GM23338 (cell line): Measurements from ENCODE around the gene LEP. TPM values are rescaled to one million over a fixed set of nuclear protein-coding genes. Genes with fewer than 3 reads are reported as not detected.

Source experiments
- ATAC-seq: fragments of 200-7000 bp; cut with Tn5 transposase; 3 replicates; pipeline ENCODE4 v1.9.1; 2020
- DNase-seq: peaks from one replicate; pipeline ENCODE4 v3.0.0-alpha.2; 2015; ENCODE audit warnings: low spot score
- H2AFZ ChIP-seq: fragments of 200-600 bp; sonication (generic); 2 replicates; pipeline ENCODE4 v1.8.0; 2016; ENCODE audit warnings: antibody characterized with exemption, mild to moderate bottlenecking, moderate library complexity
- H3F3A ChIP-seq: fragments of 200-600 bp; sonication (generic); replicated peaks from 2 replicates; pipeline ENCODE4 v1.8.0; 2017; ENCODE audit warnings: antibody characterized with exemption, mixed run types, low read depth
- H3K27ac ChIP-seq: fragments of 200-600 bp; sonication (generic); 2 replicates; pipeline ENCODE4 v1.6.1; 2016; ENCODE audit warnings: low read depth
- H3K27me3 ChIP-seq: fragments of 200-600 bp; sonication (generic); 2 replicates; pipeline ENCODE4 v1.8.0; 2016; ENCODE audit warnings: mild to moderate bottlenecking, mixed run types, moderate library complexity; ENCODE audit not compliant: insufficient read depth
- H3K36me3 ChIP-seq: fragments of 200-600 bp; sonication (generic); 2 replicates; pipeline ENCODE4 v1.8.0; 2016; ENCODE audit warnings: mild to moderate bottlenecking; ENCODE audit not compliant: insufficient read depth
- H3K4me1 ChIP-seq: fragments of 200-600 bp; sonication (generic); 2 replicates; pipeline ENCODE4 v1.8.0; 2016; ENCODE audit warnings: mild to moderate bottlenecking, moderate library complexity; ENCODE audit not compliant: insufficient read depth
- H3K4me2 ChIP-seq: fragments of 200-600 bp; sonication (generic); 2 replicates; pipeline ENCODE4 v1.7.1; 2017; ENCODE audit warnings: mixed run types
- H3K4me3 ChIP-seq: fragments of 200-600 bp; sonication (generic); 2 replicates; pipeline ENCODE4 v1.6.1; 2016; ENCODE audit warnings: mixed run types
- H3K79me2 ChIP-seq: fragments of 200-600 bp; sonication (generic); replicated peaks from 2 replicates; pipeline ENCODE4 v1.8.0; 2017; ENCODE audit warnings: mild to moderate bottlenecking; ENCODE audit not compliant: insufficient read depth
- H3K9me2 ChIP-seq: fragments of 200-600 bp; sonication (generic); 2 replicates; pipeline ENCODE4 v1.8.0; 2017; ENCODE audit not compliant: insufficient read depth
- H4K20me1 ChIP-seq: fragments of 200-600 bp; sonication (generic); replicated peaks from 2 replicates; pipeline ENCODE4 v1.8.0; 2017; ENCODE audit warnings: mild to moderate bottlenecking; ENCODE audit not compliant: insufficient read depth
- H3K27ac Mint-ChIP-seq: 2 replicates; pipeline ENCODE4 v1.8.0; 2020; ENCODE audit warnings: inconsistent platforms, mild to moderate bottlenecking, moderate library complexity, mixed read lengths
- H3K27me3 Mint-ChIP-seq: 3 replicates; pipeline ENCODE4 v1.8.0; 2022; ENCODE audit warnings: low read depth, mild to moderate bottlenecking, moderate library complexity, mixed read lengths, inconsistent platforms; ENCODE audit not compliant: insufficient read depth, poor library complexity
- H3K36me3 Mint-ChIP-seq: 3 replicates; pipeline ENCODE4 v1.8.0; 2021; ENCODE audit warnings: low read depth, mild to moderate bottlenecking, inconsistent platforms, moderate library complexity, mixed read lengths
- H3K4me1 Mint-ChIP-seq: 3 replicates; pipeline ENCODE4 v1.8.0; 2020; ENCODE audit warnings: mild to moderate bottlenecking, inconsistent platforms, mixed read lengths
- H3K4me3 Mint-ChIP-seq: 3 replicates; pipeline ENCODE4 v1.8.0; 2021; ENCODE audit warnings: moderate library complexity, mild to moderate bottlenecking, inconsistent platforms, mixed read lengths
- H3K9me3 Mint-ChIP-seq: 3 replicates; pipeline ENCODE4 v1.8.0; 2020; ENCODE audit warnings: moderate library complexity, mild to moderate bottlenecking, inconsistent platforms, mixed read lengths
- CREB1 ChIP-seq: fragments of 250-450 bp; sonication (Bioruptor Pico); IDR thresholded peaks from 2 replicates; pipeline ENCODE4 v1.5.0; 2020; ENCODE audit warnings: low read depth, mild to moderate bottlenecking, moderate library complexity
- CTCF ChIP-seq, 2 experiments: fragments of 200-600 bp in 1 of 2; sonication (generic) in 1 of 2; conservative IDR thresholded peaks; 2 replicates each; pipeline versions ENCODE4 v1.5.1 to v1.6.1; 2016 to 2017; ENCODE audit warnings: antibody characterized with exemption in 2 of 2, low read depth in 2 of 2, mild to moderate bottlenecking in 2 of 2, moderate library complexity in 1 of 2
- EZH2phosphoT487 ChIP-seq: fragments of 200-600 bp; sonication (generic); IDR thresholded peaks from one replicate; pipeline ENCODE4 v1.8.1; 2018; ENCODE audit warnings: antibody characterized with exemption; ENCODE audit not compliant: unreplicated experiment
- JUNB ChIP-seq: IDR thresholded peaks from one replicate; pipeline ENCODE4 v1.6.1; 2016; ENCODE audit warnings: antibody characterized with exemption; ENCODE audit not compliant: unreplicated experiment
- NANOG ChIP-seq: IDR thresholded peaks from 2 replicates; pipeline ENCODE4 v1.6.1; 2016; ENCODE audit warnings: antibody characterized with exemption, borderline replicate concordance
- POLR2AphosphoS5 ChIP-seq: IDR thresholded peaks from 2 replicates; pipeline ENCODE4 v1.6.1; 2016; ENCODE audit warnings: antibody characterized with exemption, low read depth
- REST ChIP-seq: IDR thresholded peaks from one replicate; pipeline ENCODE4 v1.6.1; 2018; ENCODE audit warnings: antibody characterized with exemption; ENCODE audit not compliant: unreplicated experiment
- ZNF114 ChIP-seq: fragments of 250-450 bp; sonication (Bioruptor Pico); IDR thresholded peaks from 2 replicates; pipeline ENCODE4 v1.5.0; 2020; ENCODE audit warnings: mild to moderate bottlenecking, moderate library complexity
- ZNF331 ChIP-seq: fragments of 250-450 bp; sonication (Bioruptor Pico); IDR thresholded peaks from 2 replicates; pipeline ENCODE4 v1.5.0; 2020; ENCODE audit warnings: low read depth, mild to moderate bottlenecking, moderate library complexity
- polyA plus RNA-seq: library from polyadenylated mRNA; unstranded; fragments of >200 nt; fragmentation: Nextera tagmentation; extraction: Ambion mirVana; gene quantifications from 2 replicates; pipeline ENCODE4 v1.2.1, GENCODE V29; 2016
- total RNA-seq: library from RNA; depleted of rRNA; stranded (reverse); fragments of >200 nt; shearing (Covaris generic); gene quantifications from 2 replicates; pipeline ENCODE4 v1.2.3, GENCODE V29; 2014

LEP gene
- total and polyA plus RNA-seq, 2 experiments from 2014 or later, result not detected

- TF ChIP-seq REST (no peak), ZNF331 (CRISPR knock-in tag) (no peak), POLR2AphosphoS5 (no peak), CREB1 (CRISPR knock-in tag) (no peak), CTCF (conservative IDR thresholded peaks at IDR 0.05; ENCODE audit: low read depth in 2 of 2) (no peak), NANOG (no peak), JUNB (no peak), EZH2phosphoT487 (no peak)
These were observed 40.7 kb upstream of the LEP start (continued) for GRCh38 chr7:128200376-128200775.

- Histone ChIP-seq H3K79me2 (no peaks in the 10 kb centered on the region), H3K4me1 (peaks cover 14% of the 10 kb centered on the region), H3K4me3 (peak overlapping the region; percentile 82), H3K27me3 (peaks cover 60% of the 10 kb centered on the region), H3K27ac (no peak overlapping the region), H3K9me2 (0 out of 2 replicates have a peak, but pooled peaks cover 3% of the 10 kb centered on the region), H3F3A (0 out of 2 replicates have a peak, but pooled peaks cover 3% of the 10 kb centered on the region), H3K4me2 (peak overlapping the region; percentile 90), H2AFZ (peak overlapping the region; percentile 98), H4K20me1 (no peaks in the 10 kb centered on the region), H3K36me3 (no peaks in the 10 kb centered on the region)
- peak; percentile 89 for ATAC-seq
- Mint-ChIP-seq H3K27me3 (peaks cover 40% of the 10 kb centered on the region), H3K4me3 (peak overlapping the region; percentile 71), H3K9me3 (no peaks in the 10 kb centered on the region; the same call in 2 of the 3 replicates), H3K36me3 (no peaks in the 10 kb centered on the region; the same call in 1 of the 3 replicates), H3K27ac (no peak overlapping the region), H3K4me1 (peaks cover 18% of the 10 kb centered on the region)
- peak; percentile 92 for DNase-seq
- TF ChIP-seq ZNF114 (CRISPR knock-in tag) (no peak), CREB1 (CRISPR knock-in tag) (no peak), POLR2AphosphoS5 (peak; percentile 78), REST (no peak)
These were observed 39.9 kb upstream of the LEP start for GRCh38 chr7:128201067-128201689.
